SU-DHL-6 (cell line): ENCODE results near the gene SUMF1.

ENCODE experiments used
- H2AFZ ChIP-seq: fragments of 200-600 bp; sonication (generic); 2 replicates; pipeline ENCODE4 v1.6.1; 2014; ENCODE audit warnings: low read depth, mild to moderate bottlenecking, moderate library complexity, mixed read lengths, antibody characterized with exemption, low read length; ENCODE audit not compliant: severe bottlenecking
- H3F3A ChIP-seq: fragments of 200-600 bp; shearing (Covaris generic); 2 replicates; pipeline ENCODE4 v1.6.0; 2016; ENCODE audit warnings: antibody characterized with exemption, mild to moderate bottlenecking; ENCODE audit not compliant: insufficient read depth
- H3K27ac ChIP-seq: fragments of 200-600 bp; sonication (generic); 2 replicates; pipeline ENCODE4 v1.5.1; 2016; ENCODE audit warnings: low read depth, mild to moderate bottlenecking, low read length, moderate library complexity, mixed read lengths
- H3K27me3 ChIP-seq: fragments of 200-600 bp; sonication (generic), shearing (Covaris generic); 2 replicates; pipeline ENCODE4 v1.6.0; 2014; ENCODE audit warnings: mild to moderate bottlenecking, low read length
- H3K36me3 ChIP-seq: fragments of 200-600 bp; sonication (generic); 2 replicates; pipeline ENCODE4 v1.6.1; 2014; ENCODE audit warnings: mild to moderate bottlenecking, low read length, mixed read lengths
- H3K4me2 ChIP-seq: fragments of 300-600, 200-600 bp; shearing (Covaris generic), sonication (generic); 2 replicates; pipeline ENCODE4 v1.6.0; 2014; ENCODE audit warnings: low read length, low read depth, mild to moderate bottlenecking; ENCODE audit not compliant: poor library complexity, severe bottlenecking
- H3K4me3 ChIP-seq: fragments of 200-600 bp; sonication (generic); 2 replicates; pipeline ENCODE4 v1.5.1; 2014; ENCODE audit warnings: antibody characterized with exemption, low read length, mild to moderate bottlenecking, mixed read lengths; ENCODE audit not compliant: insufficient read depth, poor library complexity, severe bottlenecking
- H3K79me2 ChIP-seq: fragments of 200-600 bp; sonication (generic); 2 replicates; pipeline ENCODE4 v1.6.1; 2014; ENCODE audit warnings: mild to moderate bottlenecking, low read length, moderate library complexity; ENCODE audit not compliant: insufficient read depth
- H3K9ac ChIP-seq: fragments of 200-600 bp; sonication (generic); 2 replicates; pipeline ENCODE4 v1.7.0; 2014; ENCODE audit warnings: mild to moderate bottlenecking, low read length
- H3K9me2 ChIP-seq: fragments of 200-600 bp; sonication (generic); replicated peaks from 2 replicates; pipeline ENCODE4 v1.6.1; 2014; ENCODE audit warnings: low read length; ENCODE audit not compliant: insufficient read depth
- H3K9me3 ChIP-seq: fragments of 200-600 bp; sonication (generic); 2 replicates; pipeline ENCODE4 v1.6.1; 2014; ENCODE audit warnings: low read length, mixed read lengths; ENCODE audit not compliant: insufficient read depth
- H4K20me1 ChIP-seq: fragments of 200-600 bp; sonication (generic); 2 replicates; pipeline ENCODE4 v1.6.1; 2014; ENCODE audit warnings: low read depth, mild to moderate bottlenecking, antibody characterized with exemption, low read length, moderate library complexity, mixed read lengths
- CTCF ChIP-seq: fragments of 200-600 bp; sonication (generic); IDR thresholded peaks from one replicate; pipeline ENCODE4 v1.5.1; 2017; ENCODE audit warnings: antibody characterized with exemption, mild to moderate bottlenecking, low read length, moderate library complexity; ENCODE audit not compliant: insufficient read depth, poor library complexity, severe bottlenecking
- EZH2phosphoT487 ChIP-seq: fragments of 200-600 bp; sonication (generic), shearing (Covaris generic); conservative IDR thresholded peaks from 2 replicates; pipeline ENCODE4 v1.6.1; 2018; ENCODE audit warnings: mild to moderate bottlenecking, antibody characterized with exemption, low read length, moderate library complexity, mixed read lengths

The SUMF1 gene

GRCh38 chr3:4421121-4421520 lies 45.9 kb downstream of the SUMF1 start:
- no peak overlapping the region for H3K4me2 ChIP-seq
- H3K79me2 ChIP-seq = no peaks in the 10 kb centered on the region
- H3K27me3 ChIP-seq = no peaks in the 10 kb centered on the region
- H3K9ac ChIP-seq = no peak overlapping the region
- no peak overlapping the region for H3K4me3 ChIP-seq
- H3K27ac ChIP-seq = no peak overlapping the region
- H3F3A ChIP-seq = no peaks in the 10 kb centered on the region
- TF ChIP-seq EZH2phosphoT487 (no peak), CTCF (no peak)
- H3K9me3 ChIP-seq = no peaks in the 10 kb centered on the region
- no peak overlapping the region for H2AFZ ChIP-seq
- no peaks in the 10 kb centered on the region for H4K20me1 ChIP-seq
- no peaks in the 10 kb centered on the region for H3K9me2 ChIP-seq
- no peaks in the 10 kb centered on the region for H3K36me3 ChIP-seq

GRCh38 chr3:4419920-4420319 lies 47.1 kb downstream of the SUMF1 start:
- no peak overlapping the region for H3K9ac ChIP-seq
- no peak overlapping the region for H3K4me3 ChIP-seq
- TF ChIP-seq EZH2phosphoT487 (no peak), CTCF (no peak)
- H2AFZ ChIP-seq = no peak overlapping the region
- H3K79me2 ChIP-seq = no peaks in the 10 kb centered on the region
- H3K36me3 ChIP-seq = no peaks in the 10 kb centered on the region
- H3K9me2 ChIP-seq = no peaks in the 10 kb centered on the region
- H3K9me3 ChIP-seq = no peaks in the 10 kb centered on the region
- no peak overlapping the region for H3K27ac ChIP-seq
- no peak overlapping the region for H3K4me2 ChIP-seq
- H3K27me3 ChIP-seq = no peaks in the 10 kb centered on the region
- no peaks in the 10 kb centered on the region for H4K20me1 ChIP-seq
- no peaks in the 10 kb centered on the region for H3F3A ChIP-seq

GRCh38 chr3:4419386-4419785 lies 47.7 kb downstream of the SUMF1 start:
- no peak overlapping the region for H2AFZ ChIP-seq
- no peaks in the 10 kb centered on the region for H3K9me3 ChIP-seq
- H3K27me3 ChIP-seq = no peaks in the 10 kb centered on the region
- no peaks in the 10 kb centered on the region for H3K36me3 ChIP-seq
- H4K20me1 ChIP-seq = no peaks in the 10 kb centered on the region
- no peak overlapping the region for H3K4me2 ChIP-seq
- no peaks in the 10 kb centered on the region for H3K9me2 ChIP-seq
- no peak overlapping the region for H3K27ac ChIP-seq
- TF ChIP-seq EZH2phosphoT487 = no peak
- no peak for TF ChIP-seq CTCF
- no peak overlapping the region for H3K4me3 ChIP-seq
- H3F3A ChIP-seq = no peaks in the 10 kb centered on the region
- H3K79me2 ChIP-seq = no peaks in the 10 kb centered on the region
- no peak overlapping the region for H3K9ac ChIP-seq

- Histone ChIP-seq H3K9me3 (no peaks in the 10 kb centered on the region), H3K9me2 (no peaks in the 10 kb centered on the region), H3K4me3 (no peak overlapping the region), H3K27me3 (no peaks in the 10 kb centered on the region), H3K4me2 (no peak overlapping the region), H3K27ac (no peak overlapping the region), H3K9ac (no peak overlapping the region), H4K20me1 (no peaks in the 10 kb centered on the region), H2AFZ (no peak overlapping the region), H3K79me2 (no peaks in the 10 kb centered on the region), H3F3A (no peaks in the 10 kb centered on the region), H3K36me3 (no peaks in the 10 kb centered on the region)
- TF ChIP-seq CTCF (no peak), EZH2phosphoT487 (no peak)
These were observed 48.9 kb downstream of the SUMF1 start for GRCh38 chr3:4418156-4418555.
